Measurements from ENCODE around the gene MICAL2.

DNA sequence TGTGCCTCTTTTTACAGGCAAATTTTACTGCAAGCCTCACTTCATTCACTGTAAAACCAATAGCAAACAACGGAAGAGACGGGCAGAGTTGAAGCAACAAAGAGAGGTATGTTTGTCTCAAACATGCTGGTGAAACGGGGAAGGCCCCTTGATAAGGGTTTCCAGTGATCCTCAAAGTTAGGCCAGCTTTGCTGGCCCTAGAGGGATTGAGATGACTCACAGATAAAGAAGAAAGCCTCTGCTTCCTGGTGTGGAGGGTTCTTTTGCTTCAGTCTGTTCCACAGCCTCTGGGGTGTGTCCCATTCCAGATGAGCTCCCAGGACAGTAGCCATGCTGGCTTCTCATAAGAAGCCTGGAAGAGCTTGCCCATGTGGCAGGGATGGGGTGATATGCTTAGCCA, 148.1 kb downstream of the MICAL2 start:
- TF ChIP-seq POLR2AphosphoS5 (IDR thresholded peaks at IDR 0.05; ENCODE audit: low read depth, low read length) (no peak), FOXP2 (optimal IDR thresholded peaks at IDR 0.05; ENCODE audit: borderline replicate concordance, extremely low read depth, extremely low read length, insufficient read depth) (no peak)

Measured in PFSK-1 (cell line).